Muscle layer of duodenum (tissue), 2 donors: ENCODE measurements around the gene PSMA8.
"Not testable (repeated sequence)": the region's sequence is repeated elsewhere in the genome, so short reads cannot be mapped to it uniquely, and the experiment has no call there.

Experiments used
- H3K27ac ChIP-seq: one replicate; pipeline ENCODE4 v1.7.0; 2013; ENCODE audit warnings: mild to moderate bottlenecking, low read length
- H3K27me3 ChIP-seq: one replicate; pipeline ENCODE4 v1.7.0; 2013; ENCODE audit warnings: low read depth, mild to moderate bottlenecking, control low read depth, low read length
- H3K36me3 ChIP-seq, 2 donors: one replicate each; pipeline ENCODE4 v1.7.0; 2013; ENCODE audit warnings: low read length in 2 of 2, control low read depth in 1 of 2, mild to moderate bottlenecking in 1 of 2; ENCODE audit not compliant: insufficient read depth in 2 of 2, control insufficient read depth in 1 of 2
- H3K4me1 ChIP-seq, 2 donors: one replicate each; pipeline ENCODE4 v1.7.0; 2013; ENCODE audit warnings: low read length in 2 of 2, mild to moderate bottlenecking in 2 of 2, control low read depth in 1 of 2, moderate library complexity in 1 of 2; ENCODE audit not compliant: insufficient read depth in 2 of 2, control insufficient read depth in 1 of 2
- H3K4me3 ChIP-seq, 2 donors: one replicate each; pipeline ENCODE4 v1.7.0; 2013; ENCODE audit warnings: low read length in 2 of 2, low read depth in 1 of 2, mild to moderate bottlenecking in 1 of 2
- H3K9me3 ChIP-seq, 2 donors: one replicate each; pipeline ENCODE4 v1.7.0; 2013; ENCODE audit warnings: low read length in 2 of 2, control low read depth in 1 of 2, mild to moderate bottlenecking in 1 of 2; ENCODE audit not compliant: control insufficient read depth in 1 of 2
- donor health status: healthy.

The PSMA8 gene

GRCh38 chr18:26210147-26210546 lies 76.5 kb downstream of the PSMA8 start:
- H3K36me3 ChIP-seq = no peaks in the 10 kb centered on the region
- H3K4me1 ChIP-seq = no peaks in the 10 kb centered on the region
- no peak overlapping the region for H3K4me3 ChIP-seq
- H3K27ac ChIP-seq = no peak overlapping the region
- H3K27me3 ChIP-seq = no peaks in the 10 kb centered on the region
- H3K9me3 ChIP-seq = no peaks in the 10 kb centered on the region

- Histone ChIP-seq H3K4me3 (no peak overlapping the region), H3K27me3 (no peaks in the 10 kb centered on the region), H3K4me1 (no peaks in the 10 kb centered on the region)
These were observed 81.7 kb downstream of the PSMA8 start for GRCh38 chr18:26215247-26215970.

GRCh38 chr18:26225022-26225693 lies 91.5 kb downstream of the PSMA8 start:
- H3K27ac ChIP-seq = no peak overlapping the region
- H3K36me3 ChIP-seq = no peaks in the 10 kb centered on the region
- peaks cover 4 to 9% of the 10 kb centered on the region in 2 donors for H3K4me1 ChIP-seq
- H3K9me3 ChIP-seq = no peaks in the 10 kb centered on the region
- no peak overlapping the region for H3K4me3 ChIP-seq
- no peaks in the 10 kb centered on the region for H3K27me3 ChIP-seq

More at GRCh38 chr18:26215247-26215970, 81.7 kb downstream of the PSMA8 start:
- no peaks in the 10 kb centered on the region for H3K36me3 ChIP-seq
- no peak overlapping the region for H3K27ac ChIP-seq
- no peaks in the 10 kb centered on the region for H3K9me3 ChIP-seq

- no peaks in the 10 kb centered on the region for H3K27me3 ChIP-seq
- no peaks in the 10 kb centered on the region for H3K9me3 ChIP-seq
- H3K4me1 ChIP-seq = peaks cover 4 to 9% of the 10 kb centered on the region in 2 donors
- no peaks in the 10 kb centered on the region for H3K36me3 ChIP-seq
- H3K27ac ChIP-seq = peak overlapping the region; percentile 75
- H3K4me3 ChIP-seq = peak overlapping the region; percentile 85 to 95
These were observed 92.2 kb downstream of the PSMA8 start for GRCh38 chr18:26225915-26226228.

- H3K27ac ChIP-seq = peak within 1 kb of the TSS; percentile 75
- peak within 1 kb of the TSS; percentile 85 to 95 for H3K4me3 ChIP-seq
- peaks cover 4 to 9% of the 10 kb centered on the region in 2 donors for H3K4me1 ChIP-seq
- H3K9me3 ChIP-seq = no peaks in the 10 kb centered on the region
- no peaks in the 10 kb centered on the region for H3K27me3 ChIP-seq
- H3K36me3 ChIP-seq = no peaks in the 10 kb centered on the region
These were observed 92.8 kb downstream of the PSMA8 start, which contains the start of gene TAF4B for GRCh38 chr18:26226229-26227050. TAF4B (plus strand) TSS chr18:26226445; CDS start chr18:26226934, 489 bp downstream.

GRCh38 chr18:26227051-26227670 lies 93.5 kb downstream of the PSMA8 start:
- H3K27ac ChIP-seq = no peak overlapping the region
- peak overlapping the region; percentile 85 to 95 for H3K4me3 ChIP-seq
- no peaks in the 10 kb centered on the region for H3K36me3 ChIP-seq
- H3K9me3 ChIP-seq = no peaks in the 10 kb centered on the region
- no peaks in the 10 kb centered on the region for H3K27me3 ChIP-seq
- peaks cover 4 to 9% of the 10 kb centered on the region in 2 donors for H3K4me1 ChIP-seq

- H3K27ac ChIP-seq = no peak overlapping the region
- H3K27me3 ChIP-seq = no peaks in the 10 kb centered on the region
- H3K4me1 ChIP-seq = peaks cover 4 to 9% of the 10 kb centered on the region in 2 donors
- H3K36me3 ChIP-seq = no peaks in the 10 kb centered on the region
- H3K9me3 ChIP-seq = no peaks in the 10 kb centered on the region
- no peak overlapping the region for H3K4me3 ChIP-seq
These were observed 95.0 kb downstream of the PSMA8 start for GRCh38 chr18:26228562-26229260.

- Histone ChIP-seq H3K4me3 (no peak overlapping the region), H3K27ac (no peak overlapping the region), H3K27me3 (no peaks in the 10 kb centered on the region), H3K4me1 (peaks cover 4 to 9% of the 10 kb centered on the region in 2 donors), H3K36me3 (no peaks in the 10 kb centered on the region), H3K9me3 (no peaks in the 10 kb centered on the region)
These were observed 96.8 kb downstream of the PSMA8 start for GRCh38 chr18:26230497-26230896.

GRCh38 chr18:26233208-26233607 lies 99.5 kb downstream of the PSMA8 start:
- Histone ChIP-seq H3K9me3 (no peaks in the 10 kb centered on the region), H3K36me3 (no peaks in the 10 kb centered on the region), H3K27ac (no peak overlapping the region), H3K4me1 (peaks cover 1 to 2% of the 10 kb centered on the region in 2 donors), H3K27me3 (no peaks in the 10 kb centered on the region), H3K4me3 (no peak overlapping the region)

- not testable (repeated sequence) for H3K4me1 ChIP-seq, H3K36me3 ChIP-seq, H3K27ac ChIP-seq, H3K27me3 ChIP-seq, H3K4me3 ChIP-seq, H3K9me3 ChIP-seq
These were observed 103.7 kb downstream of the PSMA8 start for GRCh38 chr18:26237363-26237762.
